Dedifferentiated amniotic fluid mesenchymal stem cell (primary cell): ENCODE measurements around the gene KCP.
A peak's percentile ranks its signal among the peaks of the same experiment; 100 is the strongest.

Experiments used
- DNase-seq: peaks from one replicate; pipeline ENCODE4 v3.0.0-alpha.2; 2016; ENCODE audit errors: extremely low spot score

The KCP gene

DNA sequence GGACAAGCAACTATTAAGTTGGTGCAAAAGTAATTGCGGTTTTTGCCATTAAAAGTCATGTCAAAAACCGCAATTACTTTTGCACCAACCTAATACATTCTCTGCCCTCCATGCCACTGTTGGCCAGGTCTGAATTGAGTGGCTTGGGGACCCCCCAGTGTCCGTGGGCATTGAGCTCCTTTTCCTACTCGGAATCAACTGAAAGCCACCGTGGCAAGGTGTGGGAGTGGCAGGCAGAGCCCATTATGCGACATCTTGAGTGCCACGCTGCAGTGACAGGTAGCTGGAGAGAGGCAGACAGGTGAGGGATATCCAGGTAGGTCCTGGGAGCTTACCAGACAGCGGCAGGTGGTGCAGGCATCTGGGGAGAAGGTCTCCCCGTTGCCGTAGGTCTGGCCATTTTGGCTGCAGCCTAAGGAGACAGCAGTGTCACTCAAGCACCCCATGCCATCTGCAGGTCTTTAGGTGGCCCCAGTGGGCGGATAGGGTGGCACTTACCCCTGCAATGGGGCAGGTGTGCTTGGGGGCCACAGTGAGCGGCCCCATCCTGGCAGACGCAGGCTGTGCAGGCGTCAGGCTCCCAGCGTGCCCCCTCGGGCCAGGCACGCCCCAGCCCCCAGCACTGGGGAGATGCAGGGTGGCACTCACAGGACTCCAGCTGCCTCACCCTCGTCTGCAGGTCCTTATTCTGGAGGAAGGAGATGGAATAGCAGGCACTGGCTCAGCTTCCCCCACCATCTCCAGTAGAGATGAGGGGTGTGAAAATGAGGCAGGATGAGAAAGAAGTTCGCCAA is 3.5 kb downstream of the KCP start:
- DNase-seq: no peak

- DNase-seq: no peak
These were observed 4.3 kb downstream of the KCP start for GRCh38 chr7:128906001-128906765.

- peak; percentile 43 for DNase-seq
These were observed 5.9 kb downstream of the KCP start for GRCh38 chr7:128904381-128905197.

GRCh38 chr7:128903621-128904361 is 6.7 kb downstream of the KCP start:
- DNase-seq: no peak

- no peak for DNase-seq
These were observed 7.5 kb downstream of the KCP start for GRCh38 chr7:128902761-128903585.

- DNase-seq: no peak
These were observed 10.3 kb downstream of the KCP start for GRCh38 chr7:128900237-128900636.

DNA sequence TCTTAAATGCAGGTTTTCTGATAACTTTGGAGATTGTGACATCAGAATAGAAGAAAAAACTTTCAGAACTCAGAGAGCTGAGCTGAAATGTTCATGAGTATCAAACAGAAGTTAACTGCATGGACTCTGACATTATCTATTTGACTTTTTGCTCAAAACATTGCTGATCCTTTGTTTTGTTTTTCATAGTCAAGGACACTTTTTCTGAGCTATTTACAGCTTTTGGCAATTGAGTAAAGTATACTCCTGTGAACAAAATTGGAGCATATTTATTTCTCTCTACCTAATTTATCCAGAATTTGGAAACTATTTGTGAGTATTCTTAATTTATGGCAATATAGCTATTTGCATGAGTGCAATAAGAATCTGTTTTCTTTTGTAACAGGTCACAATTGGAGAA is 11.1 kb downstream of the KCP start:
- DNase-seq: no peak

- DNase-seq: no peak
These were observed 15.2 kb downstream of the KCP start for GRCh38 chr7:128895320-128895719.

GRCh38 chr7:128894101-128894440 is 16.4 kb downstream of the KCP start:
- DNase-seq: no peak

DNA sequence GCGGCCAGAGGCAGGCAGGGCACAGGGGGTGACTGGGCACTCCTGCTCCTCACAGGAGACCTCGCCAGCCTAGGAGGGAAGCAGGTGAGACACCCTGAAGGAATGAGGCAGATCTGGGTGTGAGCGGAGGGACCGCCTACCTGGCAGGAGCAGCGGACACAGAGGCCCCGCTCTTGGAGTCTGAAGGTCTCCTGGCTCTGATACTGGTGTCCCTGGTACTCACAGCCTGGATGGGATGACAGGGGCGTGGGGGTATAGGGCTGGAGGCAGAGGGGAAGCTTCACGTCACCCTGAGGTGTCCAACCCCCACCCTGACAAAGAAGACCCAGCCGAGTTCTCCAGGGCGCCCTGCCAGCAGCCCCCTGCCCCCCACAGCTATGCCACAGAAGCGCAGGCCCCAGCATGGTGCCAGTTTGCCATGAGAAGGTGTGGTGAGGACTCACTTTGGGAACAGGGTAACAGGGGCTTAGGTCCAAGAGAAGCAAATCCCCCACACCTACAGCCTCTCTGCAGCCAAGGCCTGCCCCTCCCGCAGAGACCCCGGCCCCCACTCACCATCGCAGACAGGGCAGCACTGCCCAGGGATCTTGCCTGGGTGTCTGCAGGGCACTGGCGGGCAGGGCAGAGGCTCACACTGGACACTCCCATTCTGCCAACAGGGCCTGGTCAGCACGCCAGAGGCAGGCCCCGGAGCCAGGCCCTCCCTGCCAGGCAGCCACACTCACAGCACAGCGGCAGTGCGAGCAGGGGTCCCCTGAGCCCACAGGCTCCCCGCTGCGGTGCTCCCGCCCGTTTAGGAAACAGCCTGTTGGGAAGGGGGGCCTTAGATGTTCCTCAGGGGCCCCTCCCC is 17.0 kb downstream of the KCP start:
- DNase-seq: no peak

DNA sequence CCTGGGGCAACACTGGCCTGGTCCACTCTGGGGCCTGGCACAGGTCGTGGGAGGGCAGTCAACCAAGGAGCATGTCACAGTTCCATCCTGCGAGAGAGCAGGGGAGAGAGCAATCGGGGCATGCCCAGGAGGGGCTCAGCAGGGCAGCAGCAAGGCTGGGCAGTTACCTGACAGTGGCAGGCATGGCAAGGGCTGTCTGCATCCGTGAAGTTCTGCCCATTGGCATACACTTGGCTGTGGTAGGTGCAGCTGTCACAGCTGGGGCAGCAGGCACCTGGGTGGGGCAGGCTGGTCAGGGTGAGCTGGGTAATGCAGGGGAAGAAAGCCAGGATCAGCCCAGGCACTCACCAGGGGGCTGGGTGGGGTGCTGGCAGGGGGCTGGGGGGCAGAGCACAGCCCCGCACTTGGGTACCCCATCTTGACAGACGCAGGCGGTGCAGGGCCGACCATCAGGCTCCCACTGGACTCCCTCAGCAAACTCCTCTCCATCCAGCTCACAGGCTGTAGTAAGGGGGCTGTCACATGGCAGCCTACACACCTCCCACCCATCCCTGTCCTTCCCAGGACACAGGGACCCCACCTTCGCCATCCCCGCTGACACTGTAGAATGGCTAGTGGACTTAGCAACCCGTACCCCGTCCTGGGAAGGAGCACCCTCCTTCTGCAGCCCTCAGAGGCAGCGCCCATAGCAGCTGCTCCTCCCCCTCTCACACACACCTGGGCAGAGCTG is 17.8 kb downstream of the KCP start:
- DNase-seq: no peak

DNA sequence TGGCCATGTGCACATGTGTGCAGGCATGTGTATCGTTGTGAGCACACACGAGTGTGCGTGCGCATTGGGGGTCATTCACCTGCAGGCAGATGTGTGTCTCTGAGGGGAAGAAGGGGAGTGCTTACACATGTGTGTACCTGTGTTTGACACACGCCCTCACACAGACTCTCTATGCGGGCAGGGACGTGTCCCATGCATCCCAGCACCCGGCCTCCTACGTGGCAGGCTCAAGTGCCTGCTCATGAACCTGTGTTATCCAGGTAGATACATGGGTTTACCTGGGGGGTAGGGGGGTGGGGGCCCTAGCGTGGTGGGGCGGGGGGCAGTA is 18.6 kb downstream of the KCP start:
- DNase-seq: no peak

DNA sequence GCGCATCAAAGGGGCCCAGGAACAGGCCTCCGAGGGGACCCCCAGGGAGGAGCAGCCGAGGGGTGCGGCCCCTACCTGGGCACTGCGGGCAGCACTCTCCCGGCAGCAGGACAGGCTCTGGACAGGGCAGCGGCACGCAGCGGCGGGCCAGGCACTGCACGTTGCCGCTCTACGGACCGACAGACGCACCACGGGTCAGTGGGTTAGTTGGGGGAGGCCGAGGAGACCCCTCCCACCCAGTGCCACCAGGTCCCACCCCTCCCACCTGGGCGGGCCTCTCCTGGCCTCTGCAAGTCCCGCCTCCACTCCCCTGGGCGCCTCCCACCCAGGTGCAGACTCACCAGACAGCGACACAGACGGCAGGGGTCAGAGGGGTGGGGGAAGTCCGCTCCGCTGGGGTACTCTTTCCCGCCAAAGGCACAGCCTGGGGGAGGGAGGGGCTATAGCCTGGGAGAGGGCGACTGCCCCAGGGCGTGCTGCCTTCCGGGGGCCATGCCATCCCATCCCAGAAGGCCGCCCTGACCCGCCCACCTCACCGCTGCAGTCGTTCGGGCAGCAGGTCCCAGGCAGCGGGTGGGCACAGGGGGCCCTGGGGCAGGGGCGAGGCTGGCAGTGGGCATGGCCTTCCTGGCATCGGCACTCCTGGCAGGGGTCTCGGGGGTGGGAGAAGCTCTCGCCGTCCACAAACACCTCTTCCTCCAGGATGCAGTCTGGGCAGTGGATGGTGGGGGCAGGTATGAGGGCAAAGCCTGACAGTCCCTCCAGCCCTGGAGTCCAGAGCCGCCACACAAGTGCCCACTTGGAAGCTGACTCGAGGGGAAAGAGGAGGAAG is 19.2 kb downstream of the KCP start:
- DNase-seq: no peak

DNA sequence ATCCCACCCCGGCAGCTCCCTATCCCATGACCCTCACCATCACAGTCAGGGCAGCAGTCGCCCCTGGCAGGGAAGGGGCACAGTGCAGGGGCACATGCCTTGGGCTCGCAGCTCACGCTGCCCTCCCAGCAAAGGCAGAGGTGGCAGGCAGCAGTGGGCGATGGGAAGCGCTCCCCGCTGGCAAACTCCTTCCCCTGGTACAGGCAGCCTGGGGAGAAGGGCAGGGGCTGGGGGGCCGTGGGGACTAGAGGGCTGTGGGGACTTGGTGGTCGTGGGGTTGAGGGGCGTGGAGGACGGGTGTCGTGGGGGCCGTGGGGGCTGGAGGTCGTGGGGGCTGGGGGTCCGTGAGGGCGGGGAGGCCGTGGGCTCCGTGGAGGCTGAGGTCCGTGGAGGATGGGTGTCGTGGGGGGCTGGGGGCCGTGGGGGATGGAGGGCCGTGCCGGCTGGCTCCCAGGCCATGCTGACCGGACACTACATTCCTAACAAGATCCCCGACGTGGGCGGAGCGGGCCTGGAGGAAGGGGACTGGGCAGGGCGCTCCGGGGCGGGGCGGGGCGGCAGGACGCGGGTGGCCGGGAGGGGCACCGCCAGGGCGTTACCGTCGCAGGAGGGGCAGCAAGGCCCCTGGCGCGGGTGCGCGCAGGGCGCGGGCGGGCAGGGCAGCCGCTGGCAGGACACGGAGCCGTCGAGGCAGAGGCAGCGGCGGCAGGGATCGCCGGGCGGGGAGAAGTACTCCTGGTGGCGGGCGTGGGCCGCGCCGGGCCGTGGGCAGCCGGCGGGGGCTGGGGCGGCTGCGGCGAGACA is 20.0 kb downstream of the KCP start:
- DNase-seq: no peak

DNA sequence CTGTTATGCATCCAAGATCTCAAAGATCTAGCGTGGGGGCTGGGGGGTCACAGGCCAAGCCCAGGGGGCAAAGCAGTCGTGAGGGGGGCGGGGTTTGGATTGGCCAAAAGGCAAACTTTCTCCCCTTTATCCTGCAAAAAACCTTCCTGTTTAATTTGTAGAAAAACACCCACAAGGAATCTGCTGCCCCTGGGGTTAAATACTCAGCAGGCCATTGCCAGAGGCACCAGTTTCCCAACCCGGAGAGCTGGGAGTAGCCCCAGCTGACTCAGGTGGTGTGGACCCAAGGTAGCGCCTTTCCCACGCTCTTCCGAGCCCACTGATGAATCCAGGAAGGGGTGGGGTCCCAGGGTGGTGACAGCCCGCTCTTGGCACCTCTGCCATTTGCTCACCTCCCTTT is 21.4 kb downstream of the KCP start:
- no peak for DNase-seq

GRCh38 chr7:128888756-128889095 is 21.8 kb downstream of the KCP start:
- no peak for DNase-seq

DNA sequence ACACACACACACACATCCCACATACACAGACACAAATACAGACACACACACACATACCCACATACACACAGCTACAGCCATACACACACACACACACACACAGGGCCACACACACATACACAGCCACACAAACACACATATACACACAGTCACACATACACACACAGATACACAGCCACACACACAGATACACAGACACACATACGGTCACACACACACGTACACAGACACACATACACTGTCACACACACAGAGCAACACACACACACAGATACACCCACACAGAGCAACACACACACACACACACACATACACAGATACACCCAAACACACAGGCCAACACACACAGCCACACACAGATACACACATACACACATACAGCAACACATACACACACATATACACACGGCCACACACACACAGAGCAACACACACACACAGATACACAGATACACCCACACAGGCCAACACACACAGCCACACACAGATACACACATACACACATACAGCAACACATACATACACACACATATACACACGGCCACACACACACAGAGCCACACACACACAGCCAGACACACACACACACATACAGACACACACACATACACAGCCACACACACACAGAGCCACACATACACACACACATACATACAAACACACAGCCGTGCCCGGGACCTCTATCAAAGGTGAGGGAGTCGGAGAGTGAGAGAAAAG is 22.3 kb downstream of the KCP start:
- no peak for DNase-seq
